GM18858 (cell line): Measurements from ENCODE around the gene SPATC1L.
"Not testable (repeated sequence)": the region's sequence is repeated elsewhere in the genome, so short reads cannot be mapped to it uniquely, and the experiment has no call there.

Source experiments
- ATAC-seq: cut with Tn5 transposase; IDR thresholded peaks from one replicate; pipeline ENCODE4 v1.9.1; 2021; ENCODE audit not compliant: unreplicated experiment

SPATC1L gene

GRCh38 chr21:46200877-46201803 lies 16.9 kb upstream of the SPATC1L start:
- ATAC-seq: not testable (repeated sequence)

GRCh38 chr21:46199436-46200373 lies 15.4 kb upstream of the SPATC1L start:
- no peak for ATAC-seq

- no peak for ATAC-seq
These were observed 12.5 kb upstream of the SPATC1L start for GRCh38 chr21:46196733-46197132.

- ATAC-seq: no peak
These were observed 11.4 kb upstream of the SPATC1L start for GRCh38 chr21:46195595-46196195.

- ATAC-seq: no peak
These were observed 10.4 kb upstream of the SPATC1L start for GRCh38 chr21:46194374-46195334.

- ATAC-seq: no peak
These were observed 9.6 kb upstream of the SPATC1L start for GRCh38 chr21:46193829-46194373.

- ATAC-seq: no peak
These were observed 7.7 kb upstream of the SPATC1L start for GRCh38 chr21:46191686-46192575.

- no peak for ATAC-seq
These were observed 7.0 kb upstream of the SPATC1L start for GRCh38 chr21:46191257-46191685.

- ATAC-seq: no peak
These were observed 6.4 kb upstream of the SPATC1L start for GRCh38 chr21:46190491-46191131.

- ATAC-seq: no peak
These were observed 5.8 kb upstream of the SPATC1L start for GRCh38 chr21:46189959-46190490.

- no peak for ATAC-seq
These were observed 5.1 kb upstream of the SPATC1L start for GRCh38 chr21:46189213-46189958.

- ATAC-seq: no peak
These were observed 4.3 kb upstream of the SPATC1L start for GRCh38 chr21:46188226-46189212.

- ATAC-seq: no peak
These were observed 3.6 kb upstream of the SPATC1L start for GRCh38 chr21:46187814-46188213.

- ATAC-seq: no peak
These were observed 3.0 kb upstream of the SPATC1L start for GRCh38 chr21:46187261-46187660.

- ATAC-seq: no peak
These were observed 1.5 kb upstream of the SPATC1L start for GRCh38 chr21:46185716-46186115.
